ENCODE data around the gene PATJ. TPM values are rescaled to one million over a fixed set of nuclear protein-coding genes. Genes with fewer than 3 reads are reported as not detected.

Gene PATJ
- total RNA-seq, 1 experiment from 2014 or later = 48.8 TPM

DNA sequence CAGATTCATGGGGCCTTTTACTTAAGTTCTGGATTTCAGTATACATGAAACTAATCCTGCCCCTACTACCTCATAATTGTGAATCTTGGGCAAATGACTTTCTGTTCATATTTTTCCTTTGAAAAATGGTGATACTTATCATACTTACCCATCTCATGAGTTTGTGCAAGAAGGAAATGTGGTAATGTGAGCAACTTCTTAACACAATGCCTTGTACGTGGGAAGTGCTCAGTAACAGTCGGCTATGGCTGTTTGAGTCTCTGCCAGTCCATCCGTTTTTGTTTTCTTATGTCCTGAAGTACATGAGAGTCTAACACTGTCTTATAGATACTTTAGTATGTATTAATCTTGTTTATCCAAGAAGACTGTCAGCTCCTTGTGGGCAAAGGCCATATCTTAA is 86.5 kb downstream of the PATJ start:
- TF ChIP-seq RAD21 (IDR thresholded peaks at IDR 0.05; ENCODE audit: low read depth) = no peak
- H3K9ac ChIP-seq (ENCODE audit: low read length) = no peak overlapping the region
- ATAC-seq = no peak
- ChIA-PET RAD21 (ENCODE audit: low non-redundant PET in 1 of 2, low total read pairs in 2 of 2, uncharacterized antibody in 2 of 2, unreplicated experiment in 2 of 2) (no interaction called here), CTCF (no interaction called here), POLR2A (no interaction called here)
- no peak for DNase-seq (ENCODE audit: low read depth, low spot score)
- no peak overlapping the region for H3K27ac ChIP-seq (ENCODE audit: low read depth, low read length)
- no peak overlapping the region for H3K4me3 ChIP-seq (replicated peaks in 1 of 2; ENCODE audit: low read depth in 1 of 2, low read length in 2 of 2)
- intact Hi-C loops (cut with micrococcal nuclease) = no loop called here
- no peaks in the 10 kb centered on the region; the same call in 1 of the 2 replicates for H4K20me1 ChIP-seq (ENCODE audit: insufficient read depth)
- 0 out of 2 replicates have a peak, but pooled peaks cover 2% of the 10 kb centered on the region for H3K9me2 ChIP-seq (ENCODE audit: insufficient read depth)
- H3K79me2 ChIP-seq (ENCODE audit: insufficient read depth, low read length) = no peaks in the 10 kb centered on the region
- H3K36me3 ChIP-seq (ENCODE audit: control insufficient read depth in 1 of 2, insufficient read depth in 2 of 2, low read length in 2 of 2) = peaks cover 8 to 11% of the 10 kb centered on the region in 2 experiments; a peak in 2 of 4 replicates
- no peak overlapping the region for H3K4me2 ChIP-seq (ENCODE audit: low read length)
- H3K9me3 ChIP-seq (ENCODE audit: control insufficient read depth in 1 of 2, insufficient read depth in 1 of 2, low read depth in 1 of 2, low read length in 2 of 2) = no peaks in the 10 kb centered on the region
- BruUV-seq (replicated peaks) = no TSS peak
- no peaks in the 10 kb centered on the region for H3K27me3 ChIP-seq (ENCODE audit: insufficient read depth, low read length)
- no peaks in the 10 kb centered on the region for H3K4me1 ChIP-seq (ENCODE audit: control insufficient read depth in 1 of 2, insufficient read depth in 2 of 2, low read length in 2 of 2)
- no peak overlapping the region for H2AFZ ChIP-seq (ENCODE audit: low read depth, low read length, poor library complexity, severe bottlenecking)

DNA sequence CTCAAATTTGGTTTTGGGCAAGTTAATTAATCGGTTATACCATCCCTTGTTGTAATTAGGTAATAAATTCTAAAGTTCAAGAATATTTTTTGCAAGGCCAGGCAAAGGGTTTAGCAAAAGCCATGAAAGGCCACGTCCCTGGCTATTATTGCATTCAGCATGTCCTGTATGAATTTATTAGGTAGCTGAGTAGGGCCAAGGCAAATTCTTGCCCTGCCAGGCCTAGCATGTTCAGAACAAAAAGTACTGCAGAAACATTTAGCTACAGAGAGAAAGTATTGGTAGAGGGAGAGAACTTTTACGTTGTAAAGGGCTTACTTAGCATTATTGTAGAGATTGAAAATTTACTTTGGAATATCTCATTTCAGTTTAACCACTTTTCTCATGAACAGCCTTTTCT is 94.4 kb downstream of the PATJ start:
- ATAC-seq (no peak), DNase-seq (ENCODE audit: low read depth, low spot score) (no peak)
- Histone ChIP-seq H3K79me2 (ENCODE audit: insufficient read depth, low read length) (no peaks in the 10 kb centered on the region), H2AFZ (ENCODE audit: low read depth, low read length, poor library complexity, severe bottlenecking) (no peak overlapping the region), H3K9me2 (ENCODE audit: insufficient read depth) (no peaks in the 10 kb centered on the region), H3K36me3 (ENCODE audit: control insufficient read depth in 1 of 2, insufficient read depth in 2 of 2, low read length in 2 of 2) (no peaks in the 10 kb centered on the region), H3K9me3 (ENCODE audit: control insufficient read depth in 1 of 2, insufficient read depth in 1 of 2, low read depth in 1 of 2, low read length in 2 of 2) (no peaks in the 10 kb centered on the region), H3K9ac (ENCODE audit: low read length) (no peak overlapping the region), H3K27ac (ENCODE audit: low read depth, low read length) (no peak overlapping the region), H3K4me2 (ENCODE audit: low read length) (no peak overlapping the region), H3K27me3 (ENCODE audit: insufficient read depth, low read length) (no peaks in the 10 kb centered on the region), H3K4me3 (replicated peaks in 1 of 2; ENCODE audit: low read depth in 1 of 2, low read length in 2 of 2) (no peak overlapping the region), H4K20me1 (ENCODE audit: insufficient read depth) (no peaks in the 10 kb centered on the region), H3K4me1 (ENCODE audit: control insufficient read depth in 1 of 2, insufficient read depth in 2 of 2, low read length in 2 of 2) (peaks cover 16 to 37% of the 10 kb centered on the region in 2 experiments)
- intact Hi-C loops (cut with micrococcal nuclease) = no loop called here
- ChIA-PET CTCF (no interaction called here), POLR2A (no interaction called here), RAD21 (ENCODE audit: low non-redundant PET in 1 of 2, low total read pairs in 2 of 2, uncharacterized antibody in 2 of 2, unreplicated experiment in 2 of 2) (no interaction called here)
- no TSS peak for BruUV-seq (replicated peaks)
- TF ChIP-seq POLR2A (IDR thresholded peaks at IDR 0.05; ENCODE audit: borderline replicate concordance, extremely low read depth, insufficient read depth, insufficient read length) (no peak), CEBPB (IDR thresholded peaks at IDR 0.05; ENCODE audit: low read depth) (no peak), EZH2phosphoT487 (IDR thresholded peaks at IDR 0.05; ENCODE audit: borderline replicate concordance) (no peak), EZH2 (IDR thresholded peaks at IDR 0.05) (no peak), TCF7L2 (IDR thresholded peaks at IDR 0.05; ENCODE audit: borderline replicate concordance, extremely low read depth, insufficient read depth, insufficient read length) (no peak), CBX3 (IDR thresholded peaks at IDR 0.05; ENCODE audit: low read depth) (no peak), FOSL1 (IDR thresholded peaks at IDR 0.05; ENCODE audit: low read depth) (no peak), SRF (IDR thresholded peaks at IDR 0.05; ENCODE audit: low read depth) (no peak), ELF1 (IDR thresholded peaks at IDR 0.05; ENCODE audit: borderline replicate concordance, low read depth) (no peak), POLR2AphosphoS5 (IDR thresholded peaks at IDR 0.05; ENCODE audit: low read depth, low read length) (no peak), SIN3A (IDR thresholded peaks at IDR 0.05; ENCODE audit: low read depth) (no peak)
- TF ChIP-seq, protein P1, sequence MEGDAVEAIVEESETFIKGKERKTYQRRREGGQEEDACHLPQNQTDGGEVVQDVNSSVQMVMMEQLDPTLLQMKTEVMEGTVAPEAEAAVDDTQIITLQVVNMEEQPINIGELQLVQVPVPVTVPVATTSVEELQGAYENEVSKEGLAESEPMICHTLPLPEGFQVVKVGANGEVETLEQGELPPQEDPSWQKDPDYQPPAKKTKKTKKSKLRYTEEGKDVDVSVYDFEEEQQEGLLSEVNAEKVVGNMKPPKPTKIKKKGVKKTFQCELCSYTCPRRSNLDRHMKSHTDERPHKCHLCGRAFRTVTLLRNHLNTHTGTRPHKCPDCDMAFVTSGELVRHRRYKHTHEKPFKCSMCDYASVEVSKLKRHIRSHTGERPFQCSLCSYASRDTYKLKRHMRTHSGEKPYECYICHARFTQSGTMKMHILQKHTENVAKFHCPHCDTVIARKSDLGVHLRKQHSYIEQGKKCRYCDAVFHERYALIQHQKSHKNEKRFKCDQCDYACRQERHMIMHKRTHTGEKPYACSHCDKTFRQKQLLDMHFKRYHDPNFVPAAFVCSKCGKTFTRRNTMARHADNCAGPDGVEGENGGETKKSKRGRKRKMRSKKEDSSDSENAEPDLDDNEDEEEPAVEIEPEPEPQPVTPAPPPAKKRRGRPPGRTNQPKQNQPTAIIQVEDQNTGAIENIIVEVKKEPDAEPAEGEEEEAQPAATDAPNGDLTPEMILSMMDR (IDR thresholded peaks at IDR 0.05 in 2 of 3, conservative IDR thresholded peaks at IDR 0.05 in 1 of 3; ENCODE audit: borderline replicate concordance in 1 of 3, insufficient read depth in 1 of 3, low read depth in 2 of 3, low read length in 2 of 3) = no peak
- TF ChIP-seq, protein P2, sequence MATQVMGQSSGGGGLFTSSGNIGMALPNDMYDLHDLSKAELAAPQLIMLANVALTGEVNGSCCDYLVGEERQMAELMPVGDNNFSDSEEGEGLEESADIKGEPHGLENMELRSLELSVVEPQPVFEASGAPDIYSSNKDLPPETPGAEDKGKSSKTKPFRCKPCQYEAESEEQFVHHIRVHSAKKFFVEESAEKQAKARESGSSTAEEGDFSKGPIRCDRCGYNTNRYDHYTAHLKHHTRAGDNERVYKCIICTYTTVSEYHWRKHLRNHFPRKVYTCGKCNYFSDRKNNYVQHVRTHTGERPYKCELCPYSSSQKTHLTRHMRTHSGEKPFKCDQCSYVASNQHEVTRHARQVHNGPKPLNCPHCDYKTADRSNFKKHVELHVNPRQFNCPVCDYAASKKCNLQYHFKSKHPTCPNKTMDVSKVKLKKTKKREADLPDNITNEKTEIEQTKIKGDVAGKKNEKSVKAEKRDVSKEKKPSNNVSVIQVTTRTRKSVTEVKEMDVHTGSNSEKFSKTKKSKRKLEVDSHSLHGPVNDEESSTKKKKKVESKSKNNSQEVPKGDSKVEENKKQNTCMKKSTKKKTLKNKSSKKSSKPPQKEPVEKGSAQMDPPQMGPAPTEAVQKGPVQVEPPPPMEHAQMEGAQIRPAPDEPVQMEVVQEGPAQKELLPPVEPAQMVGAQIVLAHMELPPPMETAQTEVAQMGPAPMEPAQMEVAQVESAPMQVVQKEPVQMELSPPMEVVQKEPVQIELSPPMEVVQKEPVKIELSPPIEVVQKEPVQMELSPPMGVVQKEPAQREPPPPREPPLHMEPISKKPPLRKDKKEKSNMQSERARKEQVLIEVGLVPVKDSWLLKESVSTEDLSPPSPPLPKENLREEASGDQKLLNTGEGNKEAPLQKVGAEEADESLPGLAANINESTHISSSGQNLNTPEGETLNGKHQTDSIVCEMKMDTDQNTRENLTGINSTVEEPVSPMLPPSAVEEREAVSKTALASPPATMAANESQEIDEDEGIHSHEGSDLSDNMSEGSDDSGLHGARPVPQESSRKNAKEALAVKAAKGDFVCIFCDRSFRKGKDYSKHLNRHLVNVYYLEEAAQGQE (IDR thresholded peaks at IDR 0.05; ENCODE audit: low read depth) = no peak
- TF ChIP-seq, protein P3, sequence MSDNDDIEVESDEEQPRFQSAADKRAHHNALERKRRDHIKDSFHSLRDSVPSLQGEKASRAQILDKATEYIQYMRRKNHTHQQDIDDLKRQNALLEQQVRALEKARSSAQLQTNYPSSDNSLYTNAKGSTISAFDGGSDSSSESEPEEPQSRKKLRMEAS (IDR thresholded peaks at IDR 0.05) = no peak
